HG02763 (cell line): ENCODE data around the gene CYTH1.
A peak's percentile ranks its signal among the peaks of the same experiment; 100 is the strongest.

Source experiments
- ATAC-seq: cut with Tn5 transposase; IDR thresholded peaks from one replicate; pipeline ENCODE4 v1.9.1; 2021; ENCODE audit warnings: mild to moderate bottlenecking, moderate library complexity; ENCODE audit not compliant: unreplicated experiment

The CYTH1 gene

GRCh38 chr17:78719630-78720298 lies 62.3 kb downstream of the CYTH1 start:
- no peak for ATAC-seq

- ATAC-seq = no peak
These were observed 63.4 kb downstream of the CYTH1 start for GRCh38 chr17:78718575-78719208.

- ATAC-seq = no peak
These were observed 64.6 kb downstream of the CYTH1 start for GRCh38 chr17:78717431-78717980.

DNA sequence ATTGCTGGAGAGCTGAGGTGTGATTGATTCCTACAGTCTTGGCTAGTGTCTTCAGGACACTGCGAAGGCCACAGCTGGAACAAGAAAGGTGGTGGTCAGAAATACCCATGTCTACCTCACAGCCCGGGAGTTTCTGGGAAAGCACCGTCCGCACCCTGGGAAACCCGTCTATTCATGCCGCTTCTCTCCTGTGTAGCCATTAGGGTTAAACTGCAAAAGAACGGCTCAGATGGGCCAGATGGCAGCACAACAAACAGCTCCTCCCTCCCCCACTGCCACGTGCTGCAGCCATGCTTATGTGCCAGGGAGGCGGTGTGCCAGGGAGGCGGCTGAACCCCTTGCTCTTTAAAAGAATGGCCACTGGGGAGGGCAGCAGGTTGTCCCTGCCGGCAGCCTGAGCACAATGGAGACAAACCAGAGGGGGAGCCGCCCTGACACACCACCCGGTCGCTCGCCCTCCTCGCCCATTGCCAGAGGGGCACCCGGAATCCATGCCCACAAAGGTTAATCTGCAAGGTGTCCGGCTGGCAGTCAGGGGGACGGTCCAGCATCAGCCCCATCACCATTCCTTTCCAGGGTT lies 65.2 kb downstream of the CYTH1 start:
- no peak for ATAC-seq

- ATAC-seq = no peak
These were observed 65.8 kb downstream of the CYTH1 start for GRCh38 chr17:78716292-78716691.

GRCh38 chr17:78715876-78716275 lies 66.2 kb downstream of the CYTH1 start:
- ATAC-seq = no peak

DNA sequence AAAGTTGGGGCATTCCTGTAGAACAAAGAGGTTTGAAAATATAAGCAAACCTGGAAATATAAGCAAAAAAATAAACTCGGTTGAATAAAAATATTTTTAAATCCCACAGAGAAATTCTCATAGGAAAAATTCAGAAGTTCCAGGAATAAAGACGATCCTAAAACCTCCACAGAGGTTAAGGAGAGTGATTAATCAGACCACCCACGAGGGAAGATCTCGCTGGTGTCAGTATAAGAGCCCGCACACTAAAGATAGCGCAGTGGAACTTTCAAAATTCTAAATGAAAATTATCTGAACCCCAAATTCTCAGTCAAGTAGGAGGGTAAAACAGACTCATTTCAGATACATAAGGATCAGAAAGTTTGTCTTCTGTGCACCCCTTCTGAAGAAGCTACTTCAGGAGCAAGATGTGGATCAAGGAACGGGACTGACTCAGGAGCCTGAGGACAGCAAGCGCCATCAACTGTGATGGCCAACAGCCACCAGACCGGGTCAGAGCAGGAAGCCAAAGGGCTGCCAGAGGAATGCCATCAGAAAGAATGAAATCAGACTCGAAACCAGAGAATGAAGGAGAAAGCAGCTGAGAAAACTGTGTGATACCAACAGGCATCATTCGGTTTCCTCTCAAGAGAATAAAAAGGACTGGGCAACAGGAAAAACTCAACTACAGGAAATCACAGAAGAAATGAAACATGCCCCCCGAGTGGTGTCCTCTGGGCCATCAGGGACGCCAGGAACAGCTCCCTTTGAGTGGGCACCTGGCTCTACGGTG lies 66.9 kb downstream of the CYTH1 start:
- ATAC-seq = no peak

DNA sequence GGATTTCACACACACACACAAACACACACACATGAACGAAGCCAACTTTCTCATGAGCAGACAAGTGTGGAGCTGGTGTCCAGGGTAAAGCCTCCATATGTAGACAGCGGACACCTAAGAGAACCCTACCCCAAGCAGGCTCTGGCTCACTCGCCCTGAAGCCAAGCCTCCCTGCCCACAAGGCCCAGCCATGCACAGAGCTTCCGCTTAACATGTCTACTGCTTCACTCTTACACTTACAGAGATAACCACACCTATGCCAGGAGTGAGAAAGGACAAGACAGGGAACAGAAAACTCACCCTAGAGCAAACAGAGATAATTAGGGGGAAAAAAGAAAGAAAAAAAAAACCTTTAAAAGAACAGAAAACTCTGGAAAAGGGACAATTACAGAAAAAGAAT lies 67.5 kb downstream of the CYTH1 start:
- ATAC-seq = no peak

- ATAC-seq = no peak
These were observed 70.0 kb downstream of the CYTH1 start for GRCh38 chr17:78712043-78712442.

DNA sequence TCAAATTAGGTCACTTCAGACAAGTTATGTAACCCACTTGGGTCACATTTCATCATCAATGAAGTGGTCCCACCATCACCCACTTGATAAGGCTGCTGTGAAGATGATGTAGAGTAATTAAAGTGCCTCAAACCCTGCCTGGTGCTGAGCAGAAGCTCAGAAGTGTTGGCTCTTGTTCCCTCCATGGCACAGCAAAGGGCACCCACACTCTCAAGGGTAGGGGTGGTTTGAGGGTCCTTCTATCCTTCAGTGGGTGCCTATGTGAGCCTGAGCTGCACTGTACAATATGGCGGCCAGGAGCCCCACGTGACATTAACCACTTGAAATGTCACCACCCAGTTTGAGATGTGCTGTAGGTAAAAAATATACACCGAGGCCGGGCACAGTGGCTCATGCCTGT lies 71.5 kb downstream of the CYTH1 start:
- no peak for ATAC-seq

- ATAC-seq = no peak
These were observed 72.3 kb downstream of the CYTH1 start for GRCh38 chr17:78709751-78710181.

GRCh38 chr17:78709119-78709681 lies 72.9 kb downstream of the CYTH1 start:
- peak; percentile 51 for ATAC-seq

- no peak for ATAC-seq
These were observed 73.5 kb downstream of the CYTH1 start for GRCh38 chr17:78708510-78708973.

- ATAC-seq = no peak
These were observed 74.2 kb downstream of the CYTH1 start for GRCh38 chr17:78707923-78708322.

DNA sequence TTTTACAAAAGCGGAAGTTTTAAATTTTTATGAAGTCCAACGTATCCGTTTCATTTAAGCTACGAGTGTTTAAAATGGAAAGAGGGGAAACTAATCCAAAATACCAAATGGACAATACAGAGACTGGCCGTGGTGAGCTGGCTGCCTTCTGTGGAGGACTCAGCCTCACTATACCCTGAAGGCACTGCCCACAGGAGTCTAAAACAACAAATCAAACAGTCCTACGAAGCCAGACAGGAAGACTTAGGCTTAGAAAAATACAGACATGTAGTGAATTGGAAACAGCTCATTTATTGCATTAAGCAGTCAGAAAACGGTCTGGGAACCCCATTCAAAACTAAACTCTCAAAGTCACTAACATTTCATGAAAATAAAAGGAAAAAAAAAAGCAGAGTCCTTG lies 75.1 kb downstream of the CYTH1 start:
- no peak for ATAC-seq

- ATAC-seq = peak; percentile 63
These were observed 75.7 kb downstream of the CYTH1 start for GRCh38 chr17:78706271-78706915.

DNA sequence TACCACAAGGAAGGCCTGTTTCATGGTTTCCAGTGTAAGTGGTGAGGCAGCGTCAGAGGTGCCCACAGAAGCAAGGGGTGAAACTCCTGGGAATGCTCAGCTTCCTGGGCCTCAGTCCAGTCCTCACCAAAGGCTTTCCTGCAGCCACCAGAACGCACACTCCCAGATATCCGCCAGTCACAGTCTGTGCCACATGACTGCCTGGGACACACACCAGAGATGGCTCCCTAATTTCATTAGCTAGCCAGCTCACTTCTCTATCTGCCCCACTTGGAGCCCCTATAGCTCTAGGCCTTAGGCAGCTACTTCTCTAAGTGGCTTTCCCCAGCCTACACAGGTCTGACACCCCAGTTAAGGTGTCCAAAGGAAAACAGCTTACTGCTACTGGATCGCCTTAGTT lies 77.0 kb downstream of the CYTH1 start:
- no peak for ATAC-seq

DNA sequence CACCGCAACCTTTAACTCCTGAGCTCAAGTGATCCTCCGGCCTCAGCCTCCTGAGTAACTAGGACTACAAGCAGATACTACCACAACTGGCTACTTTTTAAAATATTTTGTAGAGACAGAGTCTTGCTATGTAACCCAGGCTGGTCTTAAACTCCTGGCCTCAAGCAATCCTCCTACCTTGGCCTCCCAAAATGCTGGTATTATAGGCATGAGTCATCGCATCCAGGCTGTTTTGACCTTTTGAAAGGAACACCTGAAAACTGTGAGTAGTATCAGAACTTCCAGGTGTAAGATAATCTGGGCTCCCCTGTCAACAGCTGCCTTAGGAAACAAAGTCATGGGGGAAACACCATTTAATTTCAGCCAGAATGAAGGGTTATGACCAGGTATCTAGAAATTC lies 77.5 kb downstream of the CYTH1 start:
- no peak for ATAC-seq

DNA sequence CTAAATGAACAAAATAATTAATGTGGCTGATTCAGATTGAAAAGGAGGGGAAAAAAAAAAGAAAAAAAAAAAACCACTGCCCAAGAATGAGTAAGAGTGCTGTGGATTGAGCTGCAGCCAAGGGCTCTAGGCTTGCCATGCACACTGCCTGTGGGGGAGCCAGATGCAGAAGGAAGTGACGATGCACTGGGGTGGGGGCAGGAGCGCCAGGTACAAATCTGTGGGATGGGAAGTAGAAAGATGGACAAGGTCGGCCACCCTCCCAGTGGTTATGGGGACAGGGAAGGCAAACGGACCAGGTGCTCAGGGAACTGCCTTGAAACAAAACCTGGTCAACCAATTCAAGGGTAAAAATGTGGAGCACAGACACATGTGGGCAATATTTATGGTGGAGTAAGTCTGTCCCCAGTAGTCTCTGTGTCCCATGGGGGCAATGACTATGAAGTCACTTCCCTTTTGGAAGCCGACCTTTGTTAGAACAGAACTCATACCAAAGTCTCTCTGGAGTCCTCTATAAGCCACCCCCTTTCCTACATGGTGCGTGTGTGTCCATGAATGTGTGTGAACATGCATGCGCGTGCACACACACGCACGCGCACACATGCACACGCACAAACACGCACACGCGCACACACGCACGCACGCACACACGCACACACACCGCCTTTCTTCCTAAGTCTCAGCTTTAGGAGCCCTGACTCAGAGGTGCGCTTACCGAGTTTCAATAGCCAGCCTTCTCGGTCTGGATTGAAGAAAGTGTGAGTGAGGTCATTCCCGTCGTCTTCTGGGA lies 84.3 kb downstream of the CYTH1 start:
- ATAC-seq = no peak

DNA sequence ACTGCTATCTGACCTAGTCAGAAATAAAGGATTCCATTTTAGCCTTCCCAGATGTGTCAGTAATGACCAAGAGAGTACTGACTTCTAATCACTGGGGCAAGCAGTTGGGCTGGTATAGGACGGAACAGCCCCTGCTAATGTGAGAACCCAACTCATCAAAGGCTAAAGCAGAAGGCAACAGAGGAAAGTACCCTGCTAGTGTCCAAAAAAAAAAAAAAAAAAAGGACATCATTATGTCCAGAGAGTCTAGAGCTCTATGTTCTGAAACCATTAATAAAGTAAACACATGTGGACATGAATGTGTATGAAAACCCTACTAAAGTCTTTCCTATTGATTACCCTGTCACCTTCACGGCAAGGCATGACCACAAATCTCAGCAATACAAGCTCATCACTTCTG lies 85.0 kb downstream of the CYTH1 start:
- ATAC-seq = no peak
